ENCODE measurements around the gene TUT7. TPM values are rescaled to one million over a fixed set of nuclear protein-coding genes. Genes with fewer than 3 reads are reported as not detected.

TUT7 gene
- total and polyA plus RNA-seq, 4 donors: 15.5 to 47.7 (median 26.2) TPM

DNA sequence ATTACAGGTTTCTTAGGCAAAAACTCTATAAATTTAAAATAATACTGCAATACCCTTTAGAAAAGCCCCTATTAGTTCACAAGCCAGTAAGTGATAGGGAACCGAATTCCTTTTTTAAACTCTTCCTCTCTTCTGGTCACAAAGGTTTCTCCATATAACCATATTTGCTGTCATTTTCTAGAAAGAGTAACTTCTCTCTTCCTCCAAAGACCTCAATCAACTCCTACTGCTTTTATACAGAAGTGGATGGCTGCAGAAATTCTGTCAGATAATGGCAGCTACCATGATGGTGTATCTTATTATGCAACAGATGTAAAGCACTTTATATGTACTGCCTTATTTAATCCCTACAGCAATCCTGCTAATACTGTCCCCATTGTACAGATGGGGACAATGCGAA lies 6.2 kb downstream of the TUT7 start:
- WGBS, 2 donors: 60 to 67% methylated on average over 2 of the region's 2 CpGs
- Histone ChIP-seq H3K27me3 (ENCODE audit: control insufficient read depth in 3 of 3, insufficient read depth in 3 of 3, low read length in 2 of 3) (no peaks in the 10 kb centered on the region), H3K9me3 (ENCODE audit: control insufficient read depth in 4 of 4, insufficient read depth in 3 of 4, low read length in 3 of 4) (no peaks in the 10 kb centered on the region), H3K36me3 (ENCODE audit: control insufficient read depth in 4 of 4, insufficient read depth in 4 of 4, low read length in 4 of 4) (peaks cover 4 to 44% (median 21%) of the 10 kb centered on the region in 4 donors), H3K27ac (ENCODE audit: low read depth in 1 of 2, low read length in 1 of 2) (no peak overlapping the region), H3K4me1 (ENCODE audit: control insufficient read depth in 5 of 5, insufficient read depth in 5 of 5, low read length in 5 of 5) (peaks cover 5 to 18% (median 8%) of the 10 kb centered on the region in 5 donors), H3K9ac (ENCODE audit: insufficient read depth in 1 of 2, low read length in 2 of 2) (no peak overlapping the region), H3K4me3 (no peak overlapping the region)
- TF ChIP-seq, protein P1, sequence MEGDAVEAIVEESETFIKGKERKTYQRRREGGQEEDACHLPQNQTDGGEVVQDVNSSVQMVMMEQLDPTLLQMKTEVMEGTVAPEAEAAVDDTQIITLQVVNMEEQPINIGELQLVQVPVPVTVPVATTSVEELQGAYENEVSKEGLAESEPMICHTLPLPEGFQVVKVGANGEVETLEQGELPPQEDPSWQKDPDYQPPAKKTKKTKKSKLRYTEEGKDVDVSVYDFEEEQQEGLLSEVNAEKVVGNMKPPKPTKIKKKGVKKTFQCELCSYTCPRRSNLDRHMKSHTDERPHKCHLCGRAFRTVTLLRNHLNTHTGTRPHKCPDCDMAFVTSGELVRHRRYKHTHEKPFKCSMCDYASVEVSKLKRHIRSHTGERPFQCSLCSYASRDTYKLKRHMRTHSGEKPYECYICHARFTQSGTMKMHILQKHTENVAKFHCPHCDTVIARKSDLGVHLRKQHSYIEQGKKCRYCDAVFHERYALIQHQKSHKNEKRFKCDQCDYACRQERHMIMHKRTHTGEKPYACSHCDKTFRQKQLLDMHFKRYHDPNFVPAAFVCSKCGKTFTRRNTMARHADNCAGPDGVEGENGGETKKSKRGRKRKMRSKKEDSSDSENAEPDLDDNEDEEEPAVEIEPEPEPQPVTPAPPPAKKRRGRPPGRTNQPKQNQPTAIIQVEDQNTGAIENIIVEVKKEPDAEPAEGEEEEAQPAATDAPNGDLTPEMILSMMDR (IDR thresholded peaks at IDR 0.05; ENCODE audit: control extremely low read depth, extremely low read depth): no peak
- ATAC-seq (ENCODE audit: insufficient read depth, low FRiP score) (no peak), DNase-seq (no peak)

DNA sequence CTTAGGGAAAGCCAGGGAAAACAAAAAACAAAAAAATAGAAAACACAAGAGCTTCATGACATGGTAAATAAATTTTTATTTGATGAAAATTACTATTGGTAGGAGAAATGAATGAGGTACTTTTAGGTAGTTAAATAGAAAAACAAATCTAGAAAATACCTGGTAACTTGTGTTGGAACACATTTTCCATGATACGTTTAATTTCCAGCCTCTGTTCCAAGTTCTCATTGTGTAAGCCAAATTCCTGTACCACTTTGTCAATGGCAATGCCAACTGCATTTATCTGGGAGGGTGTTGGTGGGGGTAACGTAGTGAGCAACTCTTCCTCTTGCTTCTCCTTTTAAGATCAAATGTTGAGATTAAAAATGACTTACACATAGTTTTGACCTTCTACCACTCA lies 9.4 kb downstream of the TUT7 start:
- no peak overlapping the region for H3K4me3 ChIP-seq
- ATAC-seq (ENCODE audit: insufficient read depth, low FRiP score): no peak
- H3K9ac ChIP-seq (ENCODE audit: insufficient read depth in 1 of 2, low read length in 2 of 2): no peak overlapping the region
- H3K27ac ChIP-seq (ENCODE audit: low read depth in 1 of 2, low read length in 1 of 2): no peak overlapping the region
- peaks cover 0 to 7% (median 1%) of the 10 kb centered on the region in 5 donors for H3K4me1 ChIP-seq (ENCODE audit: control insufficient read depth in 5 of 5, insufficient read depth in 5 of 5, low read length in 5 of 5)
- no peaks in the 10 kb centered on the region for H3K9me3 ChIP-seq (ENCODE audit: control insufficient read depth in 4 of 4, insufficient read depth in 3 of 4, low read length in 3 of 4)
- H3K36me3 ChIP-seq (ENCODE audit: control insufficient read depth in 4 of 4, insufficient read depth in 4 of 4, low read length in 4 of 4): peaks cover 11 to 45% (median 31%) of the 10 kb centered on the region in 4 donors
- no peaks in the 10 kb centered on the region for H3K27me3 ChIP-seq (ENCODE audit: control insufficient read depth in 3 of 3, insufficient read depth in 3 of 3, low read length in 2 of 3)
- TF ChIP-seq, protein P1 (IDR thresholded peaks at IDR 0.05; ENCODE audit: control extremely low read depth, extremely low read depth): no peak
- WGBS, 2 donors: 74 to 75% methylated on average over 2 of the region's 2 CpGs
- no peak for DNase-seq

DNA sequence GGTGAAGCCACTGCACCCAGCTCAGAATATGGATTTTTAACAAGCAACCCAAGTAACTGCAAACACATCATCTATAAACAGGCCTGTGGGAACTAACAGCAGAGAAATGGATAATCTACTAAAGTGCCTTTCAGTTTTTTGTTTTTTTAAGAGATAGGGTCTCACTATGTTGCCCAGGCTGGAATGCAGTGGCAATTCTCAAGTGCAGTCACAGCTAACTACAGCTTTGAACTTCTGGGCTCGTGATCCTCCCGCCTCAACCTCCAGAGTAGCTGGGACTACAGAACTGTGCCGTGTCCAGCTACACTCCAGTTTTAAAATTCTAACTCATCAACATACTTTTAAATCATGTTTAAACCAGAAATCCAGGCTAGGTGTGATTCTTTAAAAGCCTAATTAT lies 11.9 kb downstream of the TUT7 start:
- Histone ChIP-seq H3K4me1 (ENCODE audit: control insufficient read depth in 5 of 5, insufficient read depth in 5 of 5, low read length in 5 of 5) (peaks cover 0 to 2% (median 0%) of the 10 kb centered on the region in 5 donors), H3K9me3 (ENCODE audit: control insufficient read depth in 4 of 4, insufficient read depth in 3 of 4, low read length in 3 of 4) (no peaks in the 10 kb centered on the region), H3K4me3 (no peak overlapping the region), H3K27ac (ENCODE audit: low read depth in 1 of 2, low read length in 1 of 2) (no peak overlapping the region), H3K36me3 (ENCODE audit: control insufficient read depth in 4 of 4, insufficient read depth in 4 of 4, low read length in 4 of 4) (peaks cover 14 to 63% (median 39%) of the 10 kb centered on the region in 4 donors), H3K27me3 (ENCODE audit: control insufficient read depth in 3 of 3, insufficient read depth in 3 of 3, low read length in 2 of 3) (no peaks in the 10 kb centered on the region), H3K9ac (ENCODE audit: insufficient read depth in 1 of 2, low read length in 2 of 2) (no peak overlapping the region)
- DNase-seq (no peak), ATAC-seq (ENCODE audit: insufficient read depth, low FRiP score) (no peak)
- TF ChIP-seq, protein P1 (IDR thresholded peaks at IDR 0.05; ENCODE audit: control extremely low read depth, extremely low read depth): no peak
- 99% methylated on average over 3 of the region's 3 CpGs for WGBS, 2 donors

DNA sequence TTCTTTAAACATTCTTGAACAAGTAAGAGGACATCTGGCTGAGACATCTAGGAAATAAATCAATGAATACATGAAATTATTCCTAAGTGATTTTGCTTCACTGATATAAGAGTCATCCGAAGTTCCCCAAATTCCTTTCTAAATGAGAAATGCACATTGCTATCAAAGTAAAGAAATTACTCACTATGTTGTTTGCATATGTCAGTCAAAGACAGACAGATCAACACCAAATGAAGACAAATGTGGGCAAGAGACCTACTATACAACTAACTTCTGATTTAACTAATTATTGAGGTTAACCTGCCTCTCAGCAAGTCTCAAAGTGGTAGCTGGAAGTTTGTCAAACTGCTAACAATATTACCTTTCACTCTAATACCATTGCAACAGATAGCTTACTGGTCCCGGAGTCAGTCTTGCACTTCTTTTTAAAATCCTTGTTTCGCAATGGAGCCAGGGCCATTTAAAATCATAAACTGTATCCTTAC lies 13.2 kb downstream of the TUT7 start:
- Histone ChIP-seq H3K36me3 (ENCODE audit: control insufficient read depth in 4 of 4, insufficient read depth in 4 of 4, low read length in 4 of 4) (peaks cover 14 to 73% (median 42%) of the 10 kb centered on the region in 4 donors), H3K4me1 (ENCODE audit: control insufficient read depth in 5 of 5, insufficient read depth in 5 of 5, low read length in 5 of 5) (peaks cover 0 to 1% (median 0%) of the 10 kb centered on the region in 5 donors), H3K9me3 (ENCODE audit: control insufficient read depth in 4 of 4, insufficient read depth in 3 of 4, low read length in 3 of 4) (no peaks in the 10 kb centered on the region), H3K27me3 (ENCODE audit: control insufficient read depth in 3 of 3, insufficient read depth in 3 of 3, low read length in 2 of 3) (no peaks in the 10 kb centered on the region), H3K9ac (ENCODE audit: insufficient read depth in 1 of 2, low read length in 2 of 2) (no peak overlapping the region), H3K27ac (ENCODE audit: low read depth in 1 of 2, low read length in 1 of 2) (no peak overlapping the region), H3K4me3 (no peak overlapping the region)
- DNase-seq: no peak
- 57 to 77% methylated on average over 3 of the region's 3 CpGs for WGBS, 2 donors
- TF ChIP-seq, protein P1 (IDR thresholded peaks at IDR 0.05; ENCODE audit: control extremely low read depth, extremely low read depth): no peak
- ATAC-seq (ENCODE audit: insufficient read depth, low FRiP score): no peak

Measured in lung (tissue), 12 donors.